ENCODE results near the gene FRS2.

FRS2 gene

DNA sequence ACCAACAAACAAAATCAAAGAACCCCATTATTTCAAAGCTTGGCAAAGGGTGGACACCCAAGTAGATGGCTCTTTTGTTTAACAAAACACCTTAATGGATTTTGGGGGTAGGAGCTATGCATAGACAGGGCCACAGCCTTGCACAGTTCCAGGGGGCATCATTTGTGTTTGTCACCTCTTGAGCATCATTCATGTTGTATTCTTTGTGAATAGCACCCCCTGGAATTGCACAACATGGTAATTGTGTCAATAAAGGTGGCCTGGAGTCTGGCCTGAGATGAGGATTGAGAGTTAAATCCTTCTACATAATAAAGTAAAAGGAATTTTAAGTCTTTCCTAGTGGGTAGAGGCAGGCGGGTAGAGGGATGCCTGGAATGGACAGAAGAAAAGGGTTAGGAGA is 3.3 kb upstream of the FRS2 start:
- DNase-seq: no peak

DNA sequence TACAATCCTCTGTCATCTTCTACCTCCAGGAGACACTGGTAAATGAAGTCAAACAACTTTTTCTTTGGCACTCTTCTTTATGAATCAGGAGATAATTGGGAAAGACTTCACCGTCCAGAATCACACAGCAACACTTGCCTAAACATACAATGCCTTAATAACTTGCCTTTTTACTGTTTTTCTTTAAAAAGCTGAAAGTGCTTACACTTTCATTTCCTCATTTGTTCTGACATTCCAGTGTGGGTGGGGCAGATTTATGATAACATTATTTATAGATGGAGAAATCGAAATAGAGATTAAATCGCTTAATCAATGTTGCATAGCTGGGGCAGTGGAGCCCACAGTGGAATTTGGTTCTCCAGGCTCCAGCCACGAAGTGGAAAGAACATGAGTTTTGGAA is 2.8 kb upstream of the FRS2 start:
- no peak for DNase-seq

GRCh38 chr12:69468237-69469026 is 1.8 kb upstream of the FRS2 start:
- DNase-seq: no peak

GRCh38 chr12:69469854-69470188 is 367 bp upstream of the FRS2 start:
- DNase-seq: no peak

GRCh38 chr12:69471076-69471430 is 865 bp downstream of the FRS2 start:
- DNase-seq: no peak

DNA sequence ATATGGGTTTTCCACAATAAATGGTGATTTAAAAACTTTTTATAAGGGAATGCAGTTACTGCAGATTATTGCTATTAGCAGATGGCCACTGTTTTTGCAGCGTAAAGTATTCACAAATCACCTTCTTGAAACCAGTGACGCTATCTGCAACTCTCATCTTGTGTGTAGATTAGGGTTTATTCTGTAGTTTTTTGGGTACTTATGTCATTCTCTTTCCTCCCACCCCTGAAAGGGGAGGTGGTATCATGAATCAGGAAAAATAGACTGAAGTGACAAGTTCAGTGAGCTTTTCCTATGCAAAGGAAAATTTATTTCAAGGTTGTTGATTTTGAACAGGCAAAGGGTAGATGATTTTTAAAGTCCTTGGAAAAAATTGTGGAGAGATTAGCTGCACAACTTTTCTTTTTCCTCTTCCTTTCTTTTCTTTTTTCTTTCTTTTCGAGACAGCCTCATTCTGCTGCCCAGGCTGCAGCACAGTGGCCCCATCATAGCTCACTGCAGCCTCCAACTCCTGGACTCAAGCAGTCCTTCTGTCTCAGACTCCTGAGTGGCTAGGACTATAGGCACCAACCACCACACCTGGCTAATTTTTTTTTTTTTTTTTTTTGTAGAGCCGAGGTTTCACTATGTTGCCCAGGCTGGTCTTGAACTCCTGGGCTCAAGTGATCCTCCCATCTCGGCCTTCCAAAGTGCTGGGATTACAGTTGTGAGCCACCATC is 1.6 kb downstream of the FRS2 start:
- no peak for DNase-seq

- no peak for DNase-seq
Measured at GRCh38 chr12:69473262-69473661, 3.1 kb downstream of the FRS2 start.

DNA sequence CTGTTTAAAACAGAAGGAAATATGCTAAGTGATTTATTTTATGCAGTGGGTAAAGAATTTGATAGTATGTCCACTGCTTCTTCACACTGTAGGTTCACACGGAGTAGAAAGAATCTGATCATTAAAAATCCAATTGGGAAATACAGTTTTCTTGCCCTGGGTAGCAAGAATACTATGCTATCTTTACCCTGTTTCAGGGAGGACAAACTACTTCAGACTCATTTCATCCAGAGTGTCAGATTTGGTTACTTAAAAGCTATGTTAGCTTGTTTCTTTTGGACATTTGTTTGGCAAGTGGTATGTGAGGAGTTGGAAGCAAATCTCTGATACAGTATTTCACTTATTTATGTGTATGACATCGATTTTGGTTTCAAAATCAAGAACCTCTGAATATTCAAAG is 4.3 kb downstream of the FRS2 start:
- no peak for DNase-seq

DNA sequence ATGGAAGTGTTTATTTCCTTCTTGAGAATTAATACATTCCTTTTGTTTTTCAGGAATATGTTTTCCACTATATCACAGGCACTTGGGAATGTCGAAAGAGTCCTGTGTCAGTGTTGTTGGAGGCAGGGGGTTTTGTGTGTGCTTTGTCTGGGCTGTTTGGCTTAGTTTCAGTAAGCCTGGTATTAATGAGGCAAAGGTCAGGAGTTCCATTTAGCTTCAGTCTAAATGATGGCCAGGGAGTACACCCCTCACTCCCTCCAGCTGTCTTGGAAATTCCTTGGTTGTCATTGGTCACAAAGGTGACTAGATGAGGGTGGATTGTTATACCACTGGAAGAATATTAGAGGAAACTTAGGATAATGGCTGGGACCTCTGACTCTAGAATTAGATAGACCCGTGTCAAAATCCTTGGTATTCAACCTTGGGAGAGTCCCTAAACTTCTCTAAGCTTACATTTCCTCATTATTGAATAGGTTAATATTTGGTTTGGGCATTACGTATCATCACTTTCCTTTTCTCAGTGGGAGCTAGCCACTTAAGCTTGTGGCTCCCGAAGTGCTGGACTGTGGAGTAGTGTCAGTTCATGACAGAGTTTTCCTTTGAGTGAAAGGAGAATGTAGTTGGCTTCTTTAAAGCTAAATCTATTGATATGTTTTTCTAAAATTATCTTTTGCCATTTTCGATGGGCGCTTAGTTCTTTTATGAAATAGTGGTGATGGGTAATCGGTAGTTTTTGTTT is 5.2 kb downstream of the FRS2 start:
- DNase-seq: no peak

DNA sequence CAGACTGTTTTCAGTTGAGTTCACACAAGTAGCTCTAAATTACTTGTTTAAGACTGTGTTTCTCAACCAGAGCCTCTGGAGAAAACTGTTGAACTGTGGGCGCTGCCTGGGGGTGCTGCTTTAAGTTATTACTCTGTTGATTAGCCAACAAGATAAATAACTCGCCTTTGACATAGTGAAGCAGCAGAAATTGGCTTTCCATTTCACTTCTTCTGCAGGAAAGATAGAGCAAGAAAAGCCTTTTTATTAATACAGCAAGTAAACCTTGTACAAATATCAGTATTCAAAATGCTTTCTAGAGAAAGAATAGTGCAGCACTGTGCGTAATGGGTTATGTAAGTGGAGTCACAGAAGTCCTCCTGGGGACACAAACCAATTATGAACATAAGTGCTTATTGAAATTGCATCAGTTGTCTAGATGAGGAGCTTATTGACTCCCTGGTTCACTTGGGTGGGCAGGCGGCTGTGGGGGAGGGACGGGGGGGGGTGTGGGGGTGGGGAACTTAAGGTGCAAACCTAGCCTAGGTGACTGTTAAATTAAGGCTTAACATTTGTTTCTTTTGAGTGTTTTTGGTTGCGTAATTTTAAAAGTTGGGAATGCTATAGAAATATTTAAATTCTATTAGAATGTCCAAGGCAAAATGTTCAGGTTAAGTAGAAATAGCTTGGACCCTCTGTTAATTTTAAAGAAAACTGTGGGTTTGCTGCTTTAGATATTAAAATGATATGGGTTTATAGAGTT is 6.3 kb downstream of the FRS2 start:
- no peak for DNase-seq

DNA sequence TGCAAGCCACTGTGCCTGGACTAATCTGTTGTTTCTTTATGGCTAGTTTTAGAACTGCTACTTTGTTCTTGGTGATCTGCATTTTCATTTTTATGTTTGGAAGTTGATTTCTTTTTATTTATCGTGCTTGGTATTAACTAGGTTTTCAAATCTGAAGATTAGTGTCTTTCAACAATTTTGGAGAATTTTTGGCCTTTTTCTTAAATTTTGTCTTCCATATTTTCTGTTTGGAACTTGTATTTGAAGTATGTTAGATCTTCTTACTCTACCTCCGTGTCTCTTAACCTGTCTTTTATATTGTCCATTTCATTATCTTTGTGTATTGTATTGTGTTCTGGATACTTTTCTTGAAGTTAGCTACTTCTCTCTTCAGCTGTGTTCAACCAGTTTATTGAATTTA is 9.5 kb downstream of the FRS2 start:
- DNase-seq: no peak

GRCh38 chr12:69480698-69481097 is 10.5 kb downstream of the FRS2 start:
- DNase-seq: no peak

DNA sequence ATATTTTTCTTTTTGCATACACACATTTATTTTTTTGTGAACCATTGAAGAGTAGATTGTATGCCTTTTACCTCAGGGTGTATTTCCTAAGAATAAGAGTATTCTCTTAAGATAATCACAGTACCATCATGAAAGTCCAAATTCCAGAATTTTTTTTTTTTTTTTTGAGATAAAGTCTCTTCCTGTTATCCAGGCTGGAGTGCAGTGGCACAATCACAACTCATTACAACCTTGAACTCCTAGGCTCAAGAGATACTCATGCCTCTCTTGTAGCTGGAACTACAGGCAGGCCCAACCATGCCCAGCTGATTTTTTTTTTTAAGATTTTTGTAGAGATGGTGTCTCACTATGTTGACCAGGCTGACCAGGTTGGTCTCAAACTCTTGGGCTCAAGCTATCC is 10.9 kb downstream of the FRS2 start:
- no peak for DNase-seq

GRCh38 chr12:69483700-69484099 is 13.5 kb downstream of the FRS2 start:
- no peak for DNase-seq

DNA sequence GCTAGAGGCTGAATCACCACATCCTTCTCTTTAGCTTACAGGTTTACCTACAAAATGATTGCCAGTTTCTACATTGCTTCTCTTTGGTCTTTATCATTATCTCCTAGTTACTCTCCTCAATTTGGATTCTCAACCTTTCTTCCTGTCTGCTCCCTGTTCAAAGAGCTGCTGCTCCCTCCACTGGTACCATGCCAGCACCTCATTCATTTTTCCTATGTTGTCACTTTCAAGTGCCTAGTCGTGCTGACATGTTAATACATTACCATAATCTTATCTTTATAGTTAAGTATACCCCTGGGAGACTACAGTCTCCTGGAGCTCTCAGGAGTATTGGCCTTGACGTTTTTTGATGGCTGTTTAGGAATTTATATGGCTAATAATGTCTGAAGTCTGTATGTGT is 14.2 kb downstream of the FRS2 start:
- DNase-seq: no peak

DNA sequence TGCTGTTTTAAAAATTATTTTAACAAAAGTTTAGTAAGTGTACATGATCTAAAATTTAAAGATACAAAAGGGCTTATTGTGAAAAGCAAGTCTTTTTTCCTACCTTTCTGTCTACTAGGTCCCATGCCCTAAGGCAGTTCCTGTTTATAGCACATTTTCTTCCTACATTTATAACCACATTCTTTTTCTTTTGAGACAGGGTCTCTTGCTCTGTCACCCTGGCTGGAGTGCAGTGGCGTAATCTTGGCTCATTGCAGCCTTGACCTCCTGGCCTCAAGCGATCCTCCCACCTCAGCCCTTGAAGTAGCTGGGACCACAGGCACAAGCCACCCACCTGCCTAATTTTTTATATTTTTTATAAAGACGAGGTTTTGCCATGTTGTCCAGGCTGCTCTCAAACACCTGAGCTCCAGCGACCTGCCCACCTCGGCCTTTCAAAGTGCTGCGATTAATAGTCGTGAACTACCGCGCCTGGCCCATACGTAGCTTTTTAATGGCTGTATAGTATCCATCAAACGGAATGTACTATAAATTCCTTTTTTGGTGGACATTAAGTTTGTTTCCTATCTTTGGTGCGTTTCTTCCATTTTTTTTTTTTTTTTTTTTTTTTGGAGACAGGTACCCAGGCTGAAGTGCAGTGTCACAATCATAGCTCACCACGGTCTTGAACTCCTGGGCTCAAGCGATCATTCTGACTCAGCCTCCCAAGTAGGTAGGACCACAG is 20.9 kb downstream of the FRS2 start:
- DNase-seq: no peak

DNA sequence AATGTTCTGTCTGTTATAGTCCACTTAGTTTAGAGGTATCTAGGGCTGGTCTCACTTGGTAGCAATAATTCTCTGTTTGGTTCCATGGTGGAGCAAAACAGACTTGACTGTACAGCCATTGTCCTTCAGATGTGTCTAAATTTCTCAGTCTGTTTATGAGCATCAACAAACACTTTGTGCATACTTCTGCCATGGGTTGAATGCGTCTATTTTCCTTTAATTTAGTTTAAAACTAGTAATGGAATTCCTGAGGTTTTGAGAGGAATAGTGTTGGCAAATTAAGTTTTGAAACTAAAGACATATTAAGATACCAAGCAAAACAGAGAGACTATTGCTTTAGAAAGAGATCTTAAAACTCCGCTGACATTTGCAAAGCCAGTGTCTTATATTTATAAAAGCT is 22.6 kb downstream of the FRS2 start:
- DNase-seq: no peak

GRCh38 chr12:69495071-69495470 is 24.9 kb downstream of the FRS2 start:
- no peak for DNase-seq

GRCh38 chr12:69497308-69498026 is 27.3 kb downstream of the FRS2 start:
- peak; percentile 7 for DNase-seq

DNA sequence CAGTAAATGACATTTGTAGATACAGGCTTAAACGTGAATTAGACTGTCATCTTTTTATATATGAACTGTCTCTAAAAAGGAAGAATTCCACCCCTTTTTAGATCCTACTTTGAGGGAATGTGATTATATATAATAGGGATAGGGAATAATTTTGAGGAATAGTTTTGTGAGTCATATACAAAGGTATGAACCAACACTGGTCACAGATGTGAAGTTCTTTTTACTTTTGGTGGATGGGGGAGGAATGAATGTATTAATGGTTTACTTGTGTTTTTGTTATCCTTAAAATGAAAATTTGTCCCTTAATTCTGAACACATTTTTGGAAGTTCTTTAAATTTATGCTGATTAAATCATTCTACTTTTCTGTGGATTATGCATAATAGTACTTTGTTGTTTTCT is 30.4 kb downstream of the FRS2 start:
- DNase-seq: no peak

DNA sequence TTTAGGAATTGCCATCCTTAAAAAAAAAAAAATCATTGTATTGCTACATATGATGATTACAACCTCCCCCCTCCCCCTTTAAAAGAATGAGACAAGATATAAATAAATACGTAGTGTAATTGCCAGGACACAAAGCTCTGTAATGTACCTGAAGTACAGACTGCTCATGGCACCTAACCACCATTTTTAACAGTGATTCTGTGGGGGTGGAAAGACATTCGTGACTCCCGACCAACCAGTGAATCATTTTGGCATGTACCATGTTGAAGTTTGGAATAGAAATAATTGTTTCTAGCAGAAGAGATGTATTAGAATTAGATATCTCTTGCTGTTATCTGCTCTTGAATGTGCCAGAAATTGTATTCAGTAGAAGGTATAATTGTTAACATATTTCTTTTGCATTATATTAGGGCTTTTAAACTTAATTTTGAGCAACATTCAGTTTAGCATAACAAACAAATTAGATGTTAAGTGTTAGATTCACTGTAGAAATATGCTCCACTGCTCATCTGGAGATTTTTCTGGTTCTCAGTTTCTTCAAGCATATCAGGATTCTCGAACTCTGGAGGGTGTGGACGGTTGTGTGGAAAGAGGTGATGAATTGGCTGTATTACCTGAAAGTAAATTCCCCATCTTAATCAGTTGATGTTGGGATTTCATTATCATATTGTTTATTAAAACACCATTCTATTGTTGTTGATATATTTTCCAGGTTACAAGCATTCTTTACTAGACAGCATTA is 31.1 kb downstream of the FRS2 start:
- no peak for DNase-seq

Data from CD4-positive, alpha-beta T cell treated with Interleukin-21 for 1 hour (primary cell).